Fibroblast of the conjunctiva (primary cell): ENCODE results near the gene CFP.

Source experiments
- DNase-seq: peaks from one replicate; pipeline ENCODE4 v3.0.0-alpha.2; 2010; ENCODE audit warnings: low read depth

Gene CFP

DNA sequence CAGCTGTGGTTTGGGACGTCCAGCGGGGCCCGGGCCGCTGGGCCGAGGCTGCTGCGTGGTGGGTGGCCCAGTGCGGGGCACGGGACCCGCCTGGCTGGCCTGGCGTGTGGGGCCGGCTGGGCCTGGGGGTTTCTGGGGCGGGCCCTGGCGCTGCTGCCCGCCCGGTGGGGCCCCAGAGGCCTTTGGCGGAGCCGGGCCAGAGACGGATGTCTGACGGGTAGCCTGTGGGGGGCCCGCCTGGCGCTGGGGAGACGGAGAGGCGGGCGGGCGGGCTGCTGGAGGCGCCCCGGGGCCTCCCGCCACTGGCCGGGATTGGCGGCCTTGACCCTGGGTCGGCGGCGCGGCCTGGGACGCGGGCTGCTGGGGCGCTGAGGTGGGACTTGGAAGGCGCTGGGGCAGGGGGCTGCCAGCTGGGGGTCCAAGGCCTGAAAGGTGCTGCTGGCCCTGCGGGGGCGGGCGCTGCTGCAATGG lies 55.6 kb downstream of the CFP start:
- no peak for DNase-seq

DNA sequence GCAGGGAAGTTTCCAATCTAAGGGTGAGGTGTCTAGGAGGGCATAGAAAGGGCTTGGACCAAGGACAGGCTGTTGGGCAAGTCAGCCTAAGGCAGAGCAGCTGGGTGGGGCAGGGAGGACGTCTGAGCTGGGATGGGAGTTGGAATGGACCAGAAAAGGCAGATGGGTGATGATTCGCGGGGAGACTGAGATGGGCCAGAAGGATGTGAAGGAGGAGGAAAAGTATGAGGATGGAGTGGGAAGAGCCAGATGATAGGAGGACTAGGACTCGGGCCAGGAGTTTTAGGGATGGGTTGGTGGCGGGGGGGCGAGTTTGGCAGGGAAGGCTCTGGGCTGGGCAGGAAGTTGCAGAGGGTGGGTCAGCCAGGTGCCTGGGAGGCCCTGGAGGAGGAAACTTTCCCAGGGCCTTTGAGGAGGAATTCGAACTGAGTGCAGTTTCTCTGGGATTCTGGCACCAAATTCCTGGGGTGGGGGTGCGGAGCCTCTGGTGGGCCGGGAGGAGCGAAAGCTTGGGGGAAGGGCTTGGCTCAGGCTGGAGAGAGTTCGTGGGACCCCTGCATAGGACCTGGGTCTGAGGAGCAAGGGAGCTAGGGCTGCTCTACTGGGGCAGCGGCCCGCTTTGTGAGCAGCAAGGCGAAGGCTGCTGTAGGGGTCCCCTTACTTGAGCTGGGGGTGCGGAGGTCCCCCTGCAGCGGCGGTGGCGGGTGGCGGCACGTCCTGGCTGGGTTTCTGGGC lies 56.2 kb downstream of the CFP start:
- no peak for DNase-seq
